ENCODE data around the gene MYBPH.

DNA sequence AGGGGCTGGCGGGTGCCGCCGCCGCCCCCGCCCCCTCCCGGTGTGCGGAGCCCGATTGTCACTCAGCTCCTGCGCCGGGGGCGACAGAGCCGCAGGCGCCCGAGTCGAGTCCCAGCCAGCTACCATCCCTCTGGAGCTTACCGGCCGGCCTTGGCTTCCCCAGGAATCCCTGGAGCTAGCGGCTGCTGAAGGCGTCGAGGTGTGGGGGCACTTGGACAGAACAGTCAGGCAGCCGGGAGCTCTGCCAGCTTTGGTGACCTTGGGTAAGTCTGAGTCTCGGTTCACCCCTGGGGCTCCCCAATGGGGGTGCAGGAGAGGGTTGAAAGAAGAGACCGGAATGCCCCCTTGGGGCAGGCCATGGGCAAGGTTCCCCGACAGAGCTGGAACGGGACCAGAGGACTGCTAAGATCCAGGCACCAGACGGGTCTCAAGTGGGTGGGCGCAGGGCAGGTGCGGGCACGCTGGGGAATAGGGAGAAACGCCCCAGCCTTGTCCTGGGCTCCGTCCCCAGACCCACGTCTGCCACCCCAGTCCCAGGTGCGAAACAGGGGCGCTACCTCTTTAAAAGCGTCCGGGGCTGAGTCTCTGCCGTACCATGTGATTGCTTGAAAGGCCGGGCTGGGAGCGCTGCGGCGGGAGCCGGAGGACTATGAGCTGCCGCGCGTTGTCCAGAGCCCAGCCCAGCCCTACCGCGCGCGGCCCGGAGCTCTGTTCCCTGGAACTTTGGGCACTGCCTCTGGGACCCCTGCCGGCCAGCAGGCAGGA, 47.8 kb downstream of the MYBPH start, which contains the start of gene ADORA1:
- TF ChIP-seq CTCF (IDR thresholded peaks at IDR 0.05; ENCODE audit: low read length) = no peak
- no peak for TF ChIP-seq EZH2 (IDR thresholded peaks at IDR 0.05; ENCODE audit: borderline replicate concordance, low read length)

Data from OCI-LY1 (cell line).